Endothelial cell of umbilical vein (primary cell): ENCODE measurements around the gene SOX2. TPM values are rescaled to one million over a fixed set of nuclear protein-coding genes. Genes with fewer than 3 reads are reported as not detected.

Source experiments
- BruUV-seq: library from RNA; stranded (reverse); fragments of 400-500 nt; replicated peaks from 2 replicates; lab custom pipeline; 2021; lab: Mats Ljungman, UMichigan
- CTCF ChIA-PET: fragments of 300-600, 350-600 bp; sonication (Branson Sonifier 250); formaldehyde crosslinking; loops from one replicate; lab custom pipeline; 2021; ENCODE audit warnings: antibody characterized with exemption, inconsistent platforms; lab: Charles Lee
- POLR2A ChIA-PET: fragments of 300-600, 350-600 bp; sonication (Branson Sonifier 250); formaldehyde crosslinking; loops from one replicate; lab custom pipeline; 2021; ENCODE audit warnings: antibody characterized with exemption, inconsistent platforms; lab: Charles Lee
- DNase-seq: peaks from one replicate; pipeline ENCODE4 v3.0.0-alpha.2; 2011; ENCODE audit warnings: low read depth, low spot score
- FAIRE-seq: peaks from 2 replicates; lab custom pipeline; 2011; peaks lifted over from hg19 to GRCh38; lab: Jason Lieb, UNC
- H2AFZ ChIP-seq: 2 replicates; pipeline ENCODE4 v1.6.0; 2012; ENCODE audit warnings: low read depth, low read length, control low read depth, inconsistent platforms
- H3K27ac ChIP-seq: 2 replicates; pipeline ENCODE4 v1.5.1; 2011; ENCODE audit warnings: low read depth, mild to moderate bottlenecking, control low read depth, low read length, moderate library complexity; ENCODE audit not compliant: insufficient read depth
- H3K27me3 ChIP-seq, 2 experiments: 2 replicates each; pipeline versions ENCODE4 v1.6.0 to v1.6.1; 2011; ENCODE audit warnings: low read length in 2 of 2, mixed read lengths in 1 of 2; ENCODE audit not compliant: control insufficient read depth in 2 of 2, insufficient read depth in 2 of 2
- H3K36me3 ChIP-seq, 2 experiments: 2 replicates in 1 of 2; 3 replicates in 1 of 2; pipeline ENCODE4 v1.5.1; 2011; ENCODE audit warnings: low read length in 2 of 2, mild to moderate bottlenecking in 1 of 2, moderate library complexity in 1 of 2; ENCODE audit not compliant: control insufficient read depth in 2 of 2, insufficient read depth in 2 of 2; ENCODE audit errors: extremely low read depth in 1 of 2
- H3K4me1 ChIP-seq: 3 replicates; pipeline ENCODE4 v1.5.1; 2011; ENCODE audit warnings: mild to moderate bottlenecking, low read length; ENCODE audit not compliant: control insufficient read depth, insufficient read depth; ENCODE audit errors: extremely low read depth
- H3K4me2 ChIP-seq: 2 replicates; pipeline ENCODE4 v1.6.1; 2011; ENCODE audit warnings: low read length, control low read depth, mixed read lengths; ENCODE audit not compliant: insufficient read depth
- H3K4me3 ChIP-seq, 3 experiments: fragments of 200-600 bp in 1 of 3; sonication (generic), shearing (Covaris generic) in 1 of 3; replicated peaks in 1 of 3; 2 replicates each; pipeline ENCODE4 v1.5.1; 2011 to 2016; ENCODE audit warnings: control low read depth in 3 of 3, low read length in 3 of 3, mild to moderate bottlenecking in 2 of 3, inconsistent platforms in 1 of 3, low read depth in 1 of 3, moderate library complexity in 1 of 3; ENCODE audit not compliant: insufficient read depth in 1 of 3
- H3K79me2 ChIP-seq: 2 replicates; pipeline ENCODE4 v1.6.0; 2012; ENCODE audit warnings: low read length, inconsistent platforms; ENCODE audit not compliant: control insufficient read depth, insufficient read depth
- H3K9ac ChIP-seq: replicated peaks from 2 replicates; pipeline ENCODE3; 2011; ENCODE audit warnings: low read length, control low read depth; ENCODE audit not compliant: insufficient read depth; ENCODE audit errors: extremely low read depth
- H3K9me1 ChIP-seq: replicated peaks from 3 replicates; pipeline ENCODE4 v1.6.0; 2011; ENCODE audit warnings: mild to moderate bottlenecking, low read length; ENCODE audit not compliant: control insufficient read depth, insufficient read depth; ENCODE audit errors: extremely low read depth
- H3K9me3 ChIP-seq: replicated peaks from 2 replicates; pipeline ENCODE4 v1.5.1; 2012; ENCODE audit warnings: low read length, inconsistent platforms; ENCODE audit not compliant: control insufficient read depth, insufficient read depth
- H4K20me1 ChIP-seq: replicated peaks from 2 replicates; pipeline ENCODE3; 2011; ENCODE audit warnings: mild to moderate bottlenecking, low read length; ENCODE audit not compliant: control insufficient read depth, insufficient read depth; ENCODE audit errors: extremely low read depth
- EZH2 ChIP-seq: IDR thresholded peaks from 2 replicates; pipeline ENCODE4 v1.6.1; 2012; ENCODE audit warnings: borderline replicate concordance, low read depth, mild to moderate bottlenecking, moderate library complexity, low read length, inconsistent platforms; ENCODE audit not compliant: severe bottlenecking
- FOS ChIP-seq: IDR thresholded peaks from 2 replicates; pipeline ENCODE4 v1.6.1; 2011; ENCODE audit warnings: mild to moderate bottlenecking, low read length, moderate library complexity, borderline replicate concordance; ENCODE audit not compliant: insufficient read depth
- GATA2 ChIP-seq: IDR thresholded peaks from 2 replicates; pipeline ENCODE4 v1.7.0; 2011; ENCODE audit warnings: low read depth, mild to moderate bottlenecking, moderate library complexity, mixed read lengths, low read length; ENCODE audit not compliant: insufficient read length, insufficient read depth
- JUN ChIP-seq: IDR thresholded peaks from 2 replicates; pipeline ENCODE4 v1.6.1; 2011; ENCODE audit warnings: borderline replicate concordance, low read depth; ENCODE audit not compliant: insufficient read length, insufficient read depth
- MAX ChIP-seq: IDR thresholded peaks from 2 replicates; pipeline ENCODE4 v1.6.1; 2011; ENCODE audit not compliant: insufficient read depth, insufficient read length
- MYC ChIP-seq: IDR thresholded peaks from one replicate; pipeline ENCODE4 v1.6.1; 2011; ENCODE audit warnings: mild to moderate bottlenecking, low read depth, low read length
- POLR2AphosphoS5 ChIP-seq: IDR thresholded peaks from 2 replicates; pipeline ENCODE4 v1.6.1; 2012; ENCODE audit warnings: low read depth, mild to moderate bottlenecking, control low read depth, low read length, moderate library complexity; ENCODE audit not compliant: insufficient read depth
- dilution Hi-C: fragments of 300-500 bp; cut with MboI; formaldehyde crosslinking; loops from one replicate; pipeline ENCODE4 v1.15.0; 2019; ENCODE audit warnings: low sequenced_read_pairs; ENCODE audit not compliant: extremely low pct_ligation_motif_present
- intact Hi-C: fragments of 100-400 bp; cut with micrococcal nuclease; formaldehyde crosslinking; loops from one replicate; pipeline ENCODE4 v1.10.0; 2022
- polyA plus RNA-seq, 4 experiments: library from polyadenylated mRNA; depleted of rRNA in 3 of 4; stranded (reverse) in 3 of 4; unstranded in 1 of 4; fragments of >200 nt; gene quantifications; 2 replicates each; pipeline versions ENCODE4 v1.2.1 to v1.2.3, GENCODE V29; 2011 to 2012; ENCODE audit warnings: missing spikeins in 1 of 4
- total RNA-seq: library from RNA; stranded (reverse); gene quantifications from 2 replicates; pipeline ENCODE4 v1.2.3, GENCODE V29; 2021

SOX2 gene
- total and polyA plus RNA-seq, 2 donors (not counting 3 experiments of a cell fraction or from before 2014, with no cell fraction given): 0.13 to 0.23 TPM

- H2AFZ ChIP-seq: no peak overlapping the region
- no peak for FAIRE-seq
These were observed 14.1 kb downstream of the SOX2 start for GRCh38 chr3:181725830-181726229.

GRCh38 chr3:181726351-181727330, 14.9 kb downstream of the SOX2 start:
- peak; percentile 50 for FAIRE-seq
- no peak overlapping the region for H3K4me2 ChIP-seq

More at GRCh38 chr3:181725830-181726229, 14.1 kb downstream of the SOX2 start:
- no peak overlapping the region for H3K27ac ChIP-seq
- H3K9ac ChIP-seq: no peak overlapping the region
- ChIA-PET POLR2A (no interaction called here), CTCF (interaction anchor here (0.6 kb wide), 1 partner anchor 31 kb away, joined by 3 read pairs; no protein-coding TSS in a partner anchor)
- intact Hi-C loops: no loop called here
- no peak overlapping the region for H3K4me3 ChIP-seq
- no peak overlapping the region for H3K4me2 ChIP-seq
- dilution Hi-C loops: no loop called here
- no peaks in the 10 kb centered on the region for H3K4me1 ChIP-seq
- H3K9me1 ChIP-seq: no peaks in the 10 kb centered on the region
- TF ChIP-seq GATA2 (no peak), JUN (no peak), FOS (no peak), MYC (no peak), POLR2AphosphoS5 (no peak)
- no peaks in the 10 kb centered on the region for H4K20me1 ChIP-seq
- H3K79me2 ChIP-seq: no peaks in the 10 kb centered on the region
- DNase-seq: no peak
- no peaks in the 10 kb centered on the region for H3K9me3 ChIP-seq
- H3K36me3 ChIP-seq: no peaks in the 10 kb centered on the region
- H3K27me3 ChIP-seq: peaks cover 20 to 21% of the 10 kb centered on the region in 2 experiments
- BruUV-seq: no TSS peak

More at GRCh38 chr3:181726351-181727330, 14.9 kb downstream of the SOX2 start:
- Histone ChIP-seq H3K4me1 (no peaks in the 10 kb centered on the region), H3K4me3 (no peak overlapping the region), H3K36me3 (no peaks in the 10 kb centered on the region), H3K9ac (no peak overlapping the region), H3K9me1 (no peaks in the 10 kb centered on the region), H3K79me2 (no peaks in the 10 kb centered on the region), H2AFZ (no peak overlapping the region), H3K9me3 (no peaks in the 10 kb centered on the region), H3K27ac (no peak overlapping the region), H3K27me3 (peaks cover 20 to 21% of the 10 kb centered on the region in 2 experiments), H4K20me1 (no peaks in the 10 kb centered on the region)
- DNase-seq: no peak
- intact Hi-C loops (no loop called here), dilution Hi-C loops (no loop called here)
- POLR2A ChIA-PET: interaction anchor here (0.7 kb wide), 1 partner anchor 536 kb away, joined by 9 read pairs; no protein-coding TSS in a partner anchor
- BruUV-seq: no TSS peak
- TF ChIP-seq MYC (no peak), JUN (no peak), EZH2 (peak; percentile 37), FOS (no peak), MAX (no peak)
- CTCF ChIA-PET: interaction anchor here (0.5 kb wide), 2 partner anchors 151 to 861 kb away, joined by 3 read pairs; no protein-coding TSS in a partner anchor
